Cardiac fibroblast (primary cell): ENCODE results near the gene CTDP1.

Experiments
- DNase-seq, 2 donors: peaks; one replicate each; pipeline versions ENCODE4 v3.0.0 to v3.0.0-alpha.2; 2010; ENCODE audit warnings: low read depth in 2 of 2
- H3K4me3 ChIP-seq, 2 donors: replicated peaks in 1 of 2; 1 replicate in 1 of 2; 2 replicates in 1 of 2; pipeline ENCODE4 v1.5.1; 2011; ENCODE audit warnings: low read depth in 2 of 2, low read length in 2 of 2, mild to moderate bottlenecking in 2 of 2, moderate library complexity in 1 of 2
- TF ChIP-seq, protein P1 (sequence below): IDR thresholded peaks from one replicate; pipeline ENCODE4 v1.5.1; 2011; ENCODE audit warnings: low read depth, mild to moderate bottlenecking, low read length, inconsistent platforms

CTDP1 gene

DNA sequence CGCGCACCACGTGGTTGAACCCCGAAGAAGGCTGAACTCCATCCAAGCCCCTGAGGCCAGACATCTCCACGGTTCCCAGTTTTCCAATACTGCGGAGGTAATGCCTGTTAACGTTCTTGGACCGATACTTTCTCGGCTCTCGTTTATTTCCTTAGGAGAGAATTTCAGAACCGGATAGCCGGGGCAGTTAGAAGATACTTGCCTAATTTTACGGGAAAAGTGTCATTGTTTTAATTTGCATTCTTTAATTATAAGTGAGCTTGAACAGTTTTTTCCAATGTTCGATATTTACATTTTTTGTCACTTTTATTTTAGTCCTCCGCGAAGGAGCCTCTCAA, 107.9 kb downstream of the CTDP1 start:
- TF ChIP-seq, protein P1, sequence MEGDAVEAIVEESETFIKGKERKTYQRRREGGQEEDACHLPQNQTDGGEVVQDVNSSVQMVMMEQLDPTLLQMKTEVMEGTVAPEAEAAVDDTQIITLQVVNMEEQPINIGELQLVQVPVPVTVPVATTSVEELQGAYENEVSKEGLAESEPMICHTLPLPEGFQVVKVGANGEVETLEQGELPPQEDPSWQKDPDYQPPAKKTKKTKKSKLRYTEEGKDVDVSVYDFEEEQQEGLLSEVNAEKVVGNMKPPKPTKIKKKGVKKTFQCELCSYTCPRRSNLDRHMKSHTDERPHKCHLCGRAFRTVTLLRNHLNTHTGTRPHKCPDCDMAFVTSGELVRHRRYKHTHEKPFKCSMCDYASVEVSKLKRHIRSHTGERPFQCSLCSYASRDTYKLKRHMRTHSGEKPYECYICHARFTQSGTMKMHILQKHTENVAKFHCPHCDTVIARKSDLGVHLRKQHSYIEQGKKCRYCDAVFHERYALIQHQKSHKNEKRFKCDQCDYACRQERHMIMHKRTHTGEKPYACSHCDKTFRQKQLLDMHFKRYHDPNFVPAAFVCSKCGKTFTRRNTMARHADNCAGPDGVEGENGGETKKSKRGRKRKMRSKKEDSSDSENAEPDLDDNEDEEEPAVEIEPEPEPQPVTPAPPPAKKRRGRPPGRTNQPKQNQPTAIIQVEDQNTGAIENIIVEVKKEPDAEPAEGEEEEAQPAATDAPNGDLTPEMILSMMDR = no peak
- no peak overlapping the region for H3K4me3 ChIP-seq
- no peak for DNase-seq

DNA sequence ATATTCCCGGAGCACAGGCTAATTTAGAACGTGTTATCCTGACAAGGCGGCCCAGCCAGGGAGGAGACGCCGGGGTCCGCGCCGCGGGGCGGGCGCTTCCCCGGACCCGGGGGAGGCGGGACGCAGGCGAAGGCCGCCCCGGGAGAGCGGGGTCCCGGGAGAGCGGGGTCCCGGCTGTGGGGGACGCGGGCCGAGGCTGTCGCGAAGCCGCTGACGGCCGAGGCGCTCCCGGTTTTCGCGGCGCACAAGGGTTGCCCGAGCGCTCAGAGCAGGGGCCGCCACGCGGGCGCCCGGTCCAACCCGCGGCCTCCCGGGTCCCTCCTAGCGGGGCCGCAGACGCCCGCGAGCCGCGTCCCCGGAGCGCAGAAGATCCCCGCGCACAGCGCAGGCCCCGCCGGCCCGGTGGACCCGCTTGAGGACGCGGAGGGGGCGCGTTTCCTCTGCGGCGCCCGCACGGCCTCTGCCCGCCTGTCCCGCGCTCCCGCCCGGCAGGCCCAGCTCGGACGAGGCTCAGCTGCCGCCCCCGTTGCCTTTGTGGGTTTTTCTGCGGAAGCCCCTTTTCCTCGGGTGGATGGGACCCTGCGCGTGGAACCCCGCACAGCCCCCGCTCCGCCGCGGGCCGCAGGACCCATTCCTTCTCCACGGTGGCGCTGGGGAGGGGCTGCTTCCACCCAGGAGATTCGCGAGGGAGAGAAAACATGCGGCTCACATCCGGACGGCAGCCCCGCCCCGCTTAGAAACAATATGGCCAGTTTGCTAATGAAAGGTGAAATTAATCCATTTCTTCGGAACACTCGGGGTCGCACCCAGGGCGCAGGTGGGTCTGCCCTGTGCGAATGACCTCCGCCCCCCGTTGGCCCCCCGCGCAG, 108.5 kb downstream of the CTDP1 start:
- no peak overlapping the region for H3K4me3 ChIP-seq
- TF ChIP-seq, protein P1 = no peak

DNA sequence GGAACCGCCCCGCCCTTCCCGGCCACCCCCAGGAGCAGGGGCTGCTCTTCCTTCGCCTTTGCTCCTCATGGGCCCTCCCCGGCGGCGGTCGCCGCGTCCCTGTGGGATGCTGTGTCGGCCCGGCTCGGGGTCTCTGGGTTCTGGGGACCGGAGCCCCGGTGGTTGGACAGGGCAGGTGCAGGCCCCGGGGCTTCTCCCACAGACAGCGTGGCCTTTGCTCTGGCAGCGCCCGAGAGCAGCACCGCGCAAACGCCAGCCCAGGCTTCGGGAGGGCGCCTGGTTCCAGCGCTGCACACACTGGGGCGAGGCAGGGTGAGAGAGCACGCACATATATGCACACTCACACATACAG, 109.1 kb downstream of the CTDP1 start:
- H3K4me3 ChIP-seq = no peak overlapping the region
- DNase-seq = no peak
- TF ChIP-seq, protein P1 = no peak

More for the DNA sequence above, 108.5 kb downstream of the CTDP1 start:
- peak; percentile 32 to 42 for DNase-seq

DNA sequence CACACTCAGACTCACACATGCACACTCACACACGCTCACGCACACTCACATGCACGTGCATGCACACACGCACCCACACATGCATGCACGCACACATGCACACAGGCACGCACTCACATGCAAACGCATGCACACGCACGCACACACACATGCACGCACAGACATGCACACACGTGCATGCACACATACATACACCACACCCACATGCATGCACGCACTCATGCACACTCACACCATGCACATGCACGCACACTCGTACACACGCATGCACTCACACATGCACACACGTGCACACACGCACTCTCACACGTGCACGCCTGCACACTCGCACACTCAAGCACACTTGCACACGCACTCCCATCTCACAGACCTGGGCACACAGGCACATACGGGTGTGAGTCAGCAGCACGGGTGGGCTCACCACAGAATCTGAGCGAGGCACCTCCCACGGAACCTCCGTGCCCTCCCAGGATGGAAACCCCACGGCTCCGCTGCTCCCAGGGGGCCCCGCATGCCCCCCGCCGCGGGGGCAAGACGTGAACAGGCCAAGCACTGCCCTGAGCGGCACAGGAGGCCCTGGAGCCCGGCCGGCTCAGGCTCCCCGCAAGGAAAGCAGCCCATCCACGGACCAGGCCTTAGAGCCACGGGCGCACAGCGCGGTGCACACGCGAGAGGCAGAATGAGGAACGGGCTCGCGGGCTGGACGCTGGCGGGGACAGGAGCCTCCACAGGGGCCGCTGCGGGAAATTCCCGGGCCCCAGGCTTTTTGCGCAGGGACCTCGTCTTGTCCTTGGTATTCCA, 109.7 kb downstream of the CTDP1 start:
- TF ChIP-seq, protein P1 = no peak
- no peak for DNase-seq
- no peak overlapping the region for H3K4me3 ChIP-seq

DNA sequence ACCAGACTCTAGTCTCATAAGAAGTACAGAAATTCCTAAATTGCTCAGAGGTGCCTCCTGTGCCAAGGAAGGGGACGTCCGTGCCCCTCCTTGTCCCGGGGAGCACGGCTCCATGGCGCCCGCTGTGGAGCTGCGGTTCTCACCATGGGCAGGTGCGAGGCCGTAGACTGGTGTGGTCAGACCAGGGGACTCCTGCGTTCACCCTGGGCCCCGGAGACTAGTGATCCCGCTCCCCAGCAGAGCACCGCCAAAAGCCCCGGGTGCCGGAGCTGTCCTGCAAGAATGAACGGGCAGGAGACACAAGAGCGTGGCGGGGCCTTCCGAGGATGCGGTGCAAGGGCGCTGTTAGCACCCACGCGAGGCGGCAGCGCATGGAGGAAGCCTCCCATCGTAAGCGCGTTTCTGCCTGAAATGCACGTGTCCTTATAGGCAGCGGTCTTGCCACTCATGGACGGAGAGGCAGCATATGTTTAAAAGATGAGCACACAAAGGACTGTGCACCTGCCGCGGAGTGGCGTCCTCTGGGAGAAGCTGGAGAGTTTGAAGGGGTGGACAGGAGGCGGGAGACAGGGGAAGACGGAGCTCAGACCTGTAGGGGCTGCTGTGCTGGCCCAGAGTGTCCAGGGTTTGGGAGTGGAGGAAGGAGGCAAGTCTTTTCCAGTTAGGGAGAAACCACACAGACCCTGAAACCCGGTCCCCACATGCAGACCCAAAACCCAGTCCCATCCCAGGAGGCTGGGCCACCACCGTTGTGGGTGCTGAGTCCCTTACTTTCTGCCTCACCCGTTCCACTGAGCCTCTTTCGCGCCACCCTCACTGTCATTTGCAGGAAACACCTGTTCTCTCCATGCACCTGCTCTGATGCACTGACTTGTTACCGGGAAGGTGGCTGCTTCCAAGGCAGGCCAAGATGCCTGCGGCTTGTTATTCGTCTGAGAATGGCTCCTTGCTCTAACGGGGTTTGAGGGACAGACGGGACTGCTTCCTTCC, 110.6 kb downstream of the CTDP1 start:
- DNase-seq = no peak
- no peak overlapping the region for H3K4me3 ChIP-seq
- TF ChIP-seq, protein P1 = no peak
